ENCODE results near the gene AGPAT4. TPM values are rescaled to one million over a fixed set of nuclear protein-coding genes. Genes with fewer than 3 reads are reported as not detected.
"Not testable (repeated sequence)": the region's sequence is repeated elsewhere in the genome, so short reads cannot be mapped to it uniquely, and the experiment has no call there.

The AGPAT4 gene
- total RNA-seq, 1 experiment from 2014 or later, result 2.4 TPM

DNA sequence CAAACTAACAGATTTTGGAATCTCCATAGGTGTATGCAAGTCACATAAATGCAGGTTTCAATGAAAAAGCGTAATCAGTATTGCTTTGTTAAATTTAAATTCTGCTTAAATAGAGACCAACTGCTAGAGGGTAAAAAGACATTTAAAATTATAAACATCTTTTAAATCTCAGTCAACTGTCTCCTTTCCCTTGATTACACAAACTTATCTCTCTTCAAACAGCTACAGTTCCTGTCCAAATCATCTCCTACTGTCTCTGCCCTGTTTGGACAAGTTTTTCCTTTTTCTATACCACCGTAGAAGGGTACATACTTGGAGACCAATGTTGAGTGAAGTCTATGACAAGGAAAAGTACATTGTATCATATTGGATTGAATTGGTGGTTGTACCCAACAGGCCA lies 43.5 kb downstream of the AGPAT4 start:
- DNase-seq (ENCODE audit: extremely low read depth, low read depth), result no peak

DNA sequence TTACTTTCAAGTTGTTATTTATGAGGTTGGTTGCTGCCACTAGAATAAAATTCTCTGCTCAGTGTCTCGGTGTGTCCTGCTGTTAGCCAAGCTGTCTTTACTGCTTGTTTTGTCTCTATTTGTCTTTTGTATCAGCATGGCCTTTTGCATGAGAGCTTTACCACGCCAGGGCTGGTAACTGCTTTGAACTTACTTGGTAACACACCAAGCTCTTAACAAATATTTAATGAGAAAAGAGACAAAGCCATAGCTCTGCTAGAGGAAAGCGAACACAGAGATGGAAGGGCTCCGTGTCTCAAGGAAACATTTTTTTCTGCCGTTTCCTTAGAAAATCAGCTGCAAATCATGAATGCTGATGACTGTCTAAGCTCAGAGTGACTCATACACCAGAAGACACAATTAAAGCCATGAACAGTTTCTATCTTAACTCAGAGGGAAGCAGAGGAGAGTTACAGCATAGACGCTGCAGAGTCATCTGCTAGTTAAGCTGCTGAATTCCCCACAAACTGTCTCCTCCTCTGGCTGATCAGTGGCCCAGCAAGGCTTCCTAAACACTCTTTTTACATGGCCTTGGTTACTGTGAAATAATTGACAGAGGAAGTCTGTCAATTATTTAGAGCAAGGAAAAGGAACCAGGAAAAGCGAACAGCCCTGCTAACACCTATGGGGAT lies 44.8 kb downstream of the AGPAT4 start:
- no peak for DNase-seq (ENCODE audit: extremely low read depth, low read depth)

DNA sequence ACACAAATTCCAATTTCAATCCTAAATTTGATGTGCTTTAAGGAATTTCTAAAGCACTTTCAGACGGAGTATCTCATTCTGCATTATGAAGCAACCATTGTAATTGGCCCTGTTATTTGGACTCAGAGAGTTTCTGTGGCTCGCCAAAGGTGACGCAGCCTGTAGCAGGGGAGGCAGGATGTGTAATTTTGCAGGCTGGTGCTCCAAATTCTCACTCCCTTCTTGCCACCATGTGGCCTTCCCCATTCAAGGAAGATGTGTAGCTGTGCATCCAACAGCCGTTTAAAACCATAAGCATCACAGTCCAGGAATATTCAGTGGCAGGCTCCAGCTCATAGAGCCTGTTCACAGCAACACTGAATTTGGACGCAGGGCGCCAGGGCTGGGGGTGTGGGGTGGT lies 45.8 kb downstream of the AGPAT4 start:
- DNase-seq (ENCODE audit: extremely low read depth, low read depth), result no peak

DNA sequence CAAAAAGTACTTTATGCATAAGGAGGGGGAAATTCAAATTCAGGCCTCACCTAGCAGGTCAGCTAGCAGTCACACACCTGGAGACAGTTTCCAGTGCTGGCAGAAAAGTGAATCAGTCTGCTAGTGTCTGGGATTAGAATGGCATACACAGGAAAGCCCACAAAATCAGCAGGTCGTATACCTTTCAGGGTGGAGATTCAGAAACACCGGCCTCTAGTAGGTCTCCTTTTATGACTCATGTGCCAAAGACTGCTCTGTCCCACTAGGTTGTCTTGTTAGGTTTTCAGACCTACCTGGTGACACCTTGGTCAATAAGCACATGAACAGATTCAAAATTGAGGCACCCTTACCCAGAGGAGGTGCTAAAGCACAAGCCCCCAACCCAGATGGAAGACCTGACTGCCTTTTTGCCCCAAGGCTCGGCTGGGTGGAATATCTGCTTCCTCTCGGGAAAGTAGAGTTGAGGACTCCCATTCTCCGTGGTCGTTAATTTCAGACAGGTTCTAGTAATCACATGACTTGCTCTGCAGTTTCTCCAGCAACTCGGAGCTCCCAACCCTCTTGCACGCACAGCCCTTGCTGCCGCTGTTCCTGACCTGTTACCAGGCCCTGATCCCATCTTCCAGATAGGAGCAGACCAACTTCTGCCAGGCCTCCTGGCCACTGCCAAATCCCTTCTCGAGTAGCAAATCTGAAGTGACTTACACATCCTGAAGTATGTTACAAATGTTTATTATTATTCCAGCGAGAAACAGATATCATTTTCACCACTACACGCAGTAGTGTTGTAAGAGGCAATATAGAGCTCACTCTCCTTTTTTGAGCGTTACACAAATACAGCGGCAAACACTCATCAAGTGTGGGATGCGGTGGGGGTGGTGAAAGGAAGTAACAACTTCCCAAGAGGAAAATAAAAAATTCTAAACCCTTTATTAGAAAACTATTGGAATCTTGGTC lies 46.6 kb downstream of the AGPAT4 start:
- no peak for DNase-seq (ENCODE audit: extremely low read depth, low read depth)

DNA sequence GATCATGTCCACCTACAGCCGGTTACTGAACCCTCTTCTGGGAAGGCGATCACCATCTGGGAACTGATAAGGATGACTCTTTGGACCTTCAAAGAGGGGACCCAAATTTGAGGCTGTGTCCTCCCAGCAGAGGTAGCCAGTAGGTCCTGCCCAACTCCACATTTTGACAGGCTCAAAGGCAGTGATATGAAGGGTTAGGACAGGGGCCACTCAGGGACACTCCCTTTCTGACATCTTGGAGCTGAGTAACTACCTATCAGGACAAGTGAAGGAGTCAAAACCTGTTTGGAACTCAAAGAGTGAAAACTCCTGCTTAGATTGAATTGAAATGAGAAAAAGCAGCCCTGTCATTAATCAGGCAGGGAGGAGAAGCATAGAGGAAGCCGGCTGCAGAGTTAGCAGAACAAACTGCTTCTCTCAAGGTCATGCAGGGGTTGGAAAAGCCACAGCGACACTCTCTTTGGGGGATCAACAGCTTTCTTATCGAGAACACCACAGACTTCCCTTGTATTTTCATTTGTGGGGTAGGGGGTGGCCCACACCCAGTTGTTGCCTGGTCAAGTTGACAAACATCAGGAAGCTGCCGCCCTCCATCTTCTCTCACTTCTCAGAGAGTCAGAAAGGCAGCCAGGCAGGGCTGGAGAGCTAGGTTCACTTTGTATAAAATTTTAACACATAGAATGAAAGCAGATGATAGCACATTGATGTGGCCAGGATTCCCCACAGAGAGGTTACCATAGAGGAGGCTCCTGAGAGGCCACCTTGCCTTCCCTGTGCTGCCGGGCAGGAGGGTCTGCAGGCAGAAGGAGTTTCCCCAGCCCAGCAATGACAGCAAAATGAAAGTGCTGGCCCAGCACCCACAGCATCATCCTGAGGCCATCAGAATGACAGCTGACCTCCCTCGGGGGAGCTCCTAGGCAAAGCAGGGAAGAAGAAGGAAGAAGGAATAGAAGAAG lies 47.6 kb downstream of the AGPAT4 start:
- no peak for DNase-seq (ENCODE audit: extremely low read depth, low read depth)

DNA sequence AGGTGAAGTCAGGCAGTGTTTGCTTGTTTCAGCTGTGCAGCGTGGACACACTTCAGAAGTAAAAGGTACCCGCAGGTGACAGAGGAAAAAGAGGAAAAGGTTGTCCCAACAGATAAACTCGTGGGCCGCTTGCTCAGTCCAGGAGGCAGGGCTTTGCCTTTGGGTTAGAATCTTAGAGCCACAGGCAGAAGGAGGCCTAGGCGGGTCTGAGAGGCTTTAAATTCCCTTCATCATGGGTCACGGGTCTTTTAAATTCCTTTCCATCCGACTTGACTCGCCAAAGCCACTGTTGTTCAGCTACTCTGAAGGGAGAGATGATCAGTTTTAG lies 48.2 kb downstream of the AGPAT4 start:
- DNase-seq (ENCODE audit: extremely low read depth, low read depth), result no peak

DNA sequence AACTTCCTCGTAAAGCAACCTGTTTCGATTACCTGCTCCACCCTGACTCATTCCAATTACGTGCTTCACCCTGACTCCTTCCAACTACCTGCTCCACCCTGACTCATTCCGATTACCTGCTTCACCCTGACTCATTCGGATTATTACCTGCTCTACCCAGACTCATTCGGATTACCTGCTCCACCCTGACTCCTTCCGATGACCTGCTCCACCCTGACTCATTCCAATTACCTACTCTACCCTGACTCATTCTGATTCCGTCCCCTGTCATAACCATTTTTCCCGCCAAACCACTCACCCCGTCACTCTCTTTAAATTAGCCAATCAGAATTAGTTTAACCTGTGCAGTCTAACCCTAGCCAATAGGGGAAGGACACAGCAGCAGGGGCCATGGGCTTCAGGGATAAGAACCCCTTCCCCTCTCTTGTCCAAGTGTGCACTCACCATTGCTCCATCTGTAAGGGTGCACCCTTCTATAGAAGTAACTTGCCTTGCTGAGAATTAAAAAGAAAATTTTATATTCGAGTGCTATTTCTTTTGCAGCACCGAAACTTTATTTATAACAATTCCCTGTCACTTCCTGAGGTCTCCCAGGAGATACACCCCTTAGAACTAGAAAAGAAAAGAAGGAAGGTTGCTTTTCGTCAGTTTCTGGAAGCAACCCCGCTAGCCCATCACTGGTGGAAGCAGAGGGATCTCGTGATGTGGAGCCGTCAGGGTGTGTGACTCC lies 48.7 kb downstream of the AGPAT4 start:
- DNase-seq (ENCODE audit: extremely low read depth, low read depth), result not testable (repeated sequence)

DNA sequence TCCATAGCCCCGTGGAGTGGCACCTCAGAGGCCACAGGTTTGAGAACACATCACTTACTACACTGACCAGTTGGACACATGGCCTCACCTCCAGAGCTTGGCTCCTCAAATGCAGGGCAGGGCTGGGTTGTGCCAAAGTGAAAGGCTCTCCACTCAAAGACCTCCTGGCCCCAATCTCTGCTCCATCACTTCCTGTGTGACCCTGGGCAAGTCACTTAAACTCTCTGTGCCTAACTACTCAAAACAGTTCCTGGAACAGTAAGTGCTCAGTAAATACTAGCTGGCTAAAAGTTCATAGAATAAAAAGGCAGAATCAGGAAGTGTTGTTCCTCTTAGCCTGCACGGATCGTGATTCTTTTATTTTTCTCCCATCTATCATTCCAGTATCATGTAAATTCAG lies 50.2 kb downstream of the AGPAT4 start:
- no peak for DNase-seq (ENCODE audit: extremely low read depth, low read depth)

DNA sequence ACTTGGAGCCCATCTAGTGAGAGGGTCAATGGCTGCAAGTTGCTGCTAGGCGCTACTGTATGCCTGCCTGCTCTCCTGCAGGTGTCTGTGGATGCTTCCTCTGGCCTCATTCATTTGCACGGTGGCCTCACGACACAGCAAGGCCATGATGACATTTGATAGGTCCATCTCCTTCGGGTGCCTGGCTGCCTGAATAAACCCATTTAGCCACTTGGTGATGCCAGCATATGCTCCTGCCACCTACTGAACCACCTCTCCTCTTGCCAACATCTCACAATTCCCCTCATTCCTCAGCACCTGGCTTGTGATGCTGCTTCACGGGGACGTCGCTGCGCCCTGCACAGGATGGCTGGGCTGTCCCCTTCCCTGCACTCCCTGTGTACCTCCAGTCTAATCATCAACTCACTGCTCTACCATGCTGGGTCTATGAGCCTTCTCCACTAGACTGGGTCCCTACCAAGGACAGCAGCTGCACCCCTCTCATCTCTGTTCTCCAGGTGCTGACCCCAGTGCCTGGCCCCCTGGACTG lies 51.1 kb downstream of the AGPAT4 start:
- DNase-seq (ENCODE audit: extremely low read depth, low read depth), result no peak

DNA sequence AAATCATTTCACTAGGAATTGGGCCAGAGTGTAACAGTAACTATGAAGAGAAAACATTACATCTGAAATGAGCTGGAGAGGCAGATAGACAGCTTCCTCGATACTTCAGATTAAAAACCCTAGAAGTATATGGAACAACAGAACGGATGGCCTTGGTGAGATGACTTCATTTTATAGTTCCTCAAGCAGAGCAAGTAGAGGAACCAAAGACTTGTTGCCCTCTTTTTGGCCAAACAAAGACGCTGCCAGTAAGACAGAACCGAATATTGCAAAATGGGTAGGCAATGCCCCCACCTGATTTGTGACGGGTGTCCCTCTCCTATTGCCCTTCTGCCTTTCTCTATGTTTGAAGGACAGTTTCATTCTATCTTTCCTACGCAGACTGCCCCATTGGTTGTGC lies 53.5 kb downstream of the AGPAT4 start:
- no peak for DNase-seq (ENCODE audit: extremely low read depth, low read depth)

DNA sequence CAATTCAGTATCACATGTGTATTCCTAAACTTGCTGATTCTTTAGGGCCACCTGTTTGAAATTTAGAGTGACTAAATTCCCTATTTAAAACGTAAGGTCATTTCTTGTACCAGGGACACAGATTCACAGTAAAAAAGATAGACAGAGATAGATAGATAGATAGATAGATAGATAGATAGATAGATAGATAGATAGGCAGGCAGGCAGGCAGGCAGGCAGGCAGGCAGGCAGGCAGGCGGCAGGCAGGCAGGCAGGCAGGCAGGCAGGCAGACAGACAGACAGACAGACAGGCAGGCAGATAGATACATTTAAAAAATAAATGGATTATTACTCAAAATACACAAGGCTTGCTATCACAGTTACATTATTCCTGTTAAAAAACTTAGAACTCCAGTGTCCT lies 54.2 kb downstream of the AGPAT4 start:
- DNase-seq (ENCODE audit: extremely low read depth, low read depth), result no peak

DNA sequence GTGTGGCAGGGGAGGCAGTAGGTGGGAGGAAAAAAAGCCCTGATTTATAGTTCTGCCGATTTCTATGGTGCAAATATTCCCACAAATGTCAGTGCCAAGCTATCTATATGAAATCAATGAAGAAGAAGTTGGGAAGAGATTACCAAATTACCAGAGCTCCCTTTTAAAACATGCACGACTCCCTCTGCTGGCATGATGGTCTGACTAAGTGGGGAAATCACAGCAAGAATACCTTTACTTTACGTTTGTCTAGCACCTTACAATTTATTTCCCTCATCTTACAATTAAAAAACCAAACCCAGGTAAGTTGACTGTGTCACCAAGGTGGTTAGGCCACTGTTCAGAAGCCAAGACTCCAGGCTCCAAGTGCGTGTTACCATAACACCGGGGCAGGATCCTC lies 55.6 kb downstream of the AGPAT4 start:
- DNase-seq (ENCODE audit: extremely low read depth, low read depth), result no peak

DNA sequence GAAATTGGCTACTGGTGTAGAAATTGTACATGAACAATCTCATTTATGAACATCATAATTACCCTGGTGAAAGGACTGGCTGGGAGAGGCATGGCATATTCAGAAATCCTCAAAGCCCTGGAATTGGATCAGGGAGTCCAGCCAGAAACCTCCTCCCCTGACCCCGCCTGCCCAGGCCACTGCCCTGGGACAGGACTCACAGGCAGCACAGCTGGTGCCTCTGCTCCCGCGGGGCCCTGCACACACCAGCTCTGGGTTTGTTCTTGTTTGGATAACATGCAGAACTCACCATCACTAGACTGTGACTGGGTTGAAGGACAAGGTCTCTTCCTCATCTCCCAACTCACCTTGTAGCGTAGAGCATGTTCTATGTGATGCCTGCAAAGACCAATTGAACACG lies 56.2 kb downstream of the AGPAT4 start:
- no peak for DNase-seq (ENCODE audit: extremely low read depth, low read depth)

DNA sequence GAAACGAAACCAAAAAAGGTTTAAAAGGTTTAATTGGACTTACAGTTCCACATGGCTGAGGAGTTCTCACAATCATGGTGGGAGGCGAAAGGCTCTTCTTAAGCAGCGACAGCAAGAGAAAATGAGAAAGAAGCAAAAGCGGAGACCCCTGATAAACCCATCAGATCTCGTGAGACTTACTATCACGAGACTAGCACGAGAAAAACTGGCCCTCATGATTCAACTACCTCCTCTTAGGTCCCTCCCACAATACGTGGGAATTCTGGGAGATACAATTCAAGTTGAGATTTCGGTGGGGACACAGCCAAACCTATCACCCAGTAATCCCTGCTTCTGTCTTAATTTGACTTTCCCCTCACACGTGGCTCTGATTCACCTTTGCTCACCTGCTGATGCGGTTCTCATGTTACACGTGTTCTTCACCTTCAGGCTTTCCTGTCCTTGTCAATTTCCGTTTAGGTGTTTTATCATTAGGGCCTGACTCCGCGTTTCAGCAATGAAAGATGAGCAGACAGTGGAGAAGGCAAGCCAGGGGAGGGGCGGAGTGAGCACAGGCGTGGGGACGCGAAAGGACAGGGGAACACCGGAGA lies 57.1 kb downstream of the AGPAT4 start:
- DNase-seq (ENCODE audit: extremely low read depth, low read depth), result no peak

DNA sequence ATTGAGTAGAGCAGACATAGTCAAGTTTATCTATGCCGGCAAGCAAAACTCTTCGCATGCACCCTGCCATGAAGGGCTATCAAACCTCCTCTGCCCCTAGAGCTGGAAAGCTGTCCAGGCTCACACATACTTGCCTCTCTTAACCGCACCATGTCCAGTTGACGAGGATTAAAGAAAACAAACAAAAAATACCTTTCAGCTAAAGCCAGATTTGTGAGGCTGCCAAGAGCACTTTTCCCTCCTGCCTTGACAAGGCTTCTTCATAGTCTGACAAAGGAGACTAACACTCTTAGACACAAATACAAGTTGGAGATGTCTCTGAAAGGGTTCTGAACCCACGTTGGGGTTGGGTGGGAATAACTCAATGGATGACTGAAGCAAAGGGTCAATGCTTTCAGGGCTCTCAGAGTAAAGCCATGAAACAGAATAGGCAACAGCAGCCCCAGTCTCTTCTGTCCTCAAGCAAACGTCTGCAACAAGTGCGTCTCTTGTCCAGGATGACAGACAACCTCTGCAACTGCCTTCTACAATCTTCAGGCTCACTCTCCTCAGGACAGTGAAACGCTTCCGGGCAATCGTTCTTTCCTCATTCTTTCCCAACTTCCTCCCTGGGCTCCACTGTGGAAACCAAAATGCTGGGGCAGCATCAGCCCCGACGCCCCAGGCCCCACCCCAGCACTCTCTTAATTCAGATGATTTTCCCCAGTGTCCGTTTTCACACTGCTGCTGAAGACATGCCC lies 57.8 kb downstream of the AGPAT4 start:
- DNase-seq (ENCODE audit: extremely low read depth, low read depth), result no peak

DNA sequence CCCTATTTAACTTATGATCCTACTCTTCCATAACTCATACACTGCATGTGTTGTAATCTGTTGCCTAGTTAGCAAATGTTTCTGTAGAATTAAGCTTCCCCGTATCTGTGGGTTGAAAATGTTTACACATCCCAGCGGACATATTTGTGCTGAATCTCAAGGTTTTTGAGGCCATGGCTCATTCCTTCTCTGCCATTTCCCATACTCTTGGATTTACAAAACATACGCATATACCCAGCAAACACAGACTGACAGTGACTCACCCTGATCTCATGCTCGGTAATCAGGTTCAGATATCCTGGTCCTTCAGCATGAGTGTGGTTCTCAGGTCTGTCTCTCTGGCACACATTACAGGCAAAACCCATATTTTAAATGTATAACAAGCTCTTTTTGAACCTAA lies 58.7 kb downstream of the AGPAT4 start:
- no peak for DNase-seq (ENCODE audit: extremely low read depth, low read depth)

DNA sequence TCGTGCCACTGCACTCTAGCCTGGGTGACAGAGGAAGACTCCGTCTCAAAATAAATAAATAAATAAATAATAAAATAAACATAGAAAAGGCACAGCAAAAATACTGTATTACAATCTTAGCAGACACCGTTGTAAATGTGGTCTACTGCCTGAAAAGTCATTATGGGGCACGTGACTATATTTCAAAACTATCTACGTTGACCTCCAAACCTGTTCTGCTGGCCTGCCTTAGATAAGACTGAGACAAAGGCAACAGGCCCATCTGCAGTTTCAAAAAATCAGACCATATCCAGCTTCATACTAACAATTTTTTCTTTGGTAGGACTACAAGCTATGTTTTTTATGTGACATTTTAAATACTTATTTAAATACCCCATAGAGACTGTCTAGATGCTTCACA lies 59.1 kb downstream of the AGPAT4 start:
- no peak for DNase-seq (ENCODE audit: extremely low read depth, low read depth)

DNA sequence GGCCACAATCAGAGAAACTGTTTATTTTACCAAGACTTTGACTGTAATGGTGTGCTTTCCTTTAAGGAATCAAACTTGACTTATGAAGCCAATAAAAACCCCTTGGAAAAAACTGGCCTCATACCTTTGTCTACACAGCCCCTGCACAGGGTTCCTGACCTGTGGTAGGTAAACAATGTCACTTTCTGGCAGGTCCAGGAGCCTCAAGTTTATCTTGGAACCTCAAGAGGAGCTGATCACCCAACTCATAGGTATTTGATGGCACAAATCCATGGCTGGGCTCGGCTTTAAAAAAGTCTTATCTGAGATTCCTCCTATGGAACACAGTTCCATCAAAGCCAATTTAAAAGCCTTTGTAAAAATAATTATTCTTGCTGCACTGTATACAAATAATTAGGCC lies 61.0 kb downstream of the AGPAT4 start:
- DNase-seq (ENCODE audit: extremely low read depth, low read depth), result no peak

DNA sequence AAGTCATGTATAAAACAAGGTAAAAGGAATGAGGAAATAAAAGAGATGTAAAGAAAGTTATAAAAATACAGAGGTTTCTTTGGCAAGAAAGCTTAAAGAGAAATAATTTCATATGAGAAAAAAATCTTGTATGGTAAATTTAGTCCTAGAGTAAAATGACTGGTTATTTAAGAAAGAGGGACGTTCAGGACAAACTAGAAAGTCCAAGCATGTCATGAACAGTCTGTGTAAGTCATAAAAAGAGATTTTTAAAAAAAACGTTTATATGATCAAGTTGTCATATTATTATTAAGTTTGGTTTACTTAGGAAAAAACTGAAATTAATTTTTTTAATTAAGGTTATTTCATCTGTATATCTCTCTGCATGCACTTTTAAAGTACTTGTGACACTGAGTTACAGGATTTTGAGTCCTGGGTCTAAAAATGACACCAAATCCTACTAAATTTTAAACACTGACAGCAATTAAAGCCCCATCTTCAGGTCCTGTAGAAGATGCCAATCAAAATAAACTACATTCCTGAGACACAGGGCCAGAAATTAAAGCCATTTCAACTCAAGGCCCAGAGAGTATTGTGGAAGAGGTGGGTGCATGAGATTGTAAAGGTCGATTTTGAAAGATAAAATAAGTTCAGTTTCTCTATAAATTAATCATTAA lies 62.4 kb downstream of the AGPAT4 start:
- no peak for DNase-seq (ENCODE audit: extremely low read depth, low read depth)

Data from NCI-H460 (cell line).